Activated B cell treated with CpG ODN at 0.5 μM for 24 hours (primary cell): ENCODE data around the gene SLC10A2. TPM values are rescaled to one million over a fixed set of nuclear protein-coding genes. Genes with fewer than 3 reads are reported as not detected.
"Not testable (repeated sequence)": the region's sequence is repeated elsewhere in the genome, so short reads cannot be mapped to it uniquely, and the experiment has no call there.

Source experiments
- ATAC-seq: fragments of 200-7000 bp; cut with Tn5 transposase; one replicate; pipeline ENCODE4 v1.10.0; 2021; ENCODE audit warnings: low read depth, mild to moderate bottlenecking, moderate library complexity
- CTCF ChIA-PET: fragments of 350-600 bp; sonication (Branson Sonifier 250); formaldehyde crosslinking; loops from one replicate; lab custom pipeline; 2021; ENCODE audit warnings: antibody characterized with exemption; lab: Charles Lee
- POLR2A ChIA-PET: fragments of 350-600 bp; sonication (Branson Sonifier 250); formaldehyde crosslinking; loops from one replicate; lab custom pipeline; 2021; ENCODE audit warnings: antibody characterized with exemption; lab: Charles Lee
- DNase-seq: peaks from one replicate; pipeline ENCODE4 v3.0.0; 2022
- H3K27ac Mint-ChIP-seq: one replicate; pipeline ENCODE4 v1.8.0; 2020; ENCODE audit warnings: mixed read lengths
- H3K27me3 Mint-ChIP-seq: one replicate; pipeline ENCODE4 v1.8.0; 2021; ENCODE audit warnings: mixed read lengths
- H3K36me3 Mint-ChIP-seq: one replicate; pipeline ENCODE4 v1.8.0; 2021; ENCODE audit warnings: low read depth, mixed read lengths
- H3K4me1 Mint-ChIP-seq: one replicate; pipeline ENCODE4 v1.8.0; 2021; ENCODE audit warnings: mixed read lengths
- H3K4me3 Mint-ChIP-seq: one replicate; pipeline ENCODE4 v1.8.0; 2020; ENCODE audit warnings: mild to moderate bottlenecking, mixed read lengths
- H3K9me3 Mint-ChIP-seq: one replicate; pipeline ENCODE4 v1.8.0; 2020; ENCODE audit warnings: mixed read lengths
- CTCF ChIP-seq: fragments of 200-600 bp; IDR thresholded peaks from one replicate; pipeline ENCODE4 v1.8.0; 2022; ENCODE audit warnings: antibody characterized with exemption, mild to moderate bottlenecking
- intact Hi-C: fragments of 100-400 bp; cut with micrococcal nuclease; formaldehyde crosslinking; loops from one replicate; pipeline ENCODE4 v1.15.1; 2024
- total RNA-seq: library from RNA; stranded (reverse); gene quantifications from 2 replicates; pipeline ENCODE4 v1.2.3, GENCODE V29; 2022

Gene SLC10A2
- total RNA-seq, 1 donor from 2014 or later, result not detected

GRCh38 chr13:103101500-103101899 is 35.3 kb upstream of the SLC10A2 start:
- TF ChIP-seq CTCF, result no peak
- Mint-ChIP-seq H3K9me3 (no peaks in the 10 kb centered on the region), H3K27me3 (no peaks in the 10 kb centered on the region), H3K4me3 (no peak overlapping the region), H3K36me3 (no peaks in the 10 kb centered on the region), H3K27ac (no peak overlapping the region), H3K4me1 (no peaks in the 10 kb centered on the region)
- intact Hi-C loops, result no loop called here
- ChIA-PET POLR2A (no interaction called here), CTCF (no interaction called here)
- DNase-seq (no peak), ATAC-seq (no peak)

- no peak for TF ChIP-seq CTCF
- DNase-seq, result no peak
- H3K36me3 Mint-ChIP-seq, result no peaks in the 10 kb centered on the region
- ATAC-seq, result no peak
- no peaks in the 10 kb centered on the region for H3K9me3 Mint-ChIP-seq
- CTCF ChIA-PET, result no interaction called here
- H3K4me3 Mint-ChIP-seq, result no peak overlapping the region
- POLR2A ChIA-PET, result no interaction called here
- intact Hi-C loops, result no loop called here
- H3K27ac Mint-ChIP-seq, result no peak overlapping the region
- H3K4me1 Mint-ChIP-seq, result no peaks in the 10 kb centered on the region
- no peaks in the 10 kb centered on the region for H3K27me3 Mint-ChIP-seq
Measured at GRCh38 chr13:103100830-103101229, 34.6 kb upstream of the SLC10A2 start.

GRCh38 chr13:103099722-103100293 is 33.6 kb upstream of the SLC10A2 start:
- TF ChIP-seq CTCF, result no peak
- ChIA-PET CTCF (no interaction called here), POLR2A (no interaction called here)
- DNase-seq, result no peak
- Mint-ChIP-seq H3K4me1 (no peaks in the 10 kb centered on the region), H3K9me3 (peaks cover 1% of the 10 kb centered on the region), H3K36me3 (no peaks in the 10 kb centered on the region), H3K4me3 (no peak overlapping the region), H3K27me3 (no peaks in the 10 kb centered on the region), H3K27ac (no peak overlapping the region)
- ATAC-seq, result no peak
- intact Hi-C loops, result no loop called here

- no peak for DNase-seq
- ATAC-seq, result no peak
- intact Hi-C loops, result no loop called here
- CTCF ChIA-PET, result no interaction called here
- peaks cover 6% of the 10 kb centered on the region for H3K9me3 Mint-ChIP-seq
- H3K27ac Mint-ChIP-seq, result no peak overlapping the region
- no peak for TF ChIP-seq CTCF
- no peaks in the 10 kb centered on the region for H3K4me1 Mint-ChIP-seq
- H3K36me3 Mint-ChIP-seq, result no peaks in the 10 kb centered on the region
- H3K4me3 Mint-ChIP-seq, result no peak overlapping the region
- POLR2A ChIA-PET, result no interaction called here
- no peaks in the 10 kb centered on the region for H3K27me3 Mint-ChIP-seq
Measured at GRCh38 chr13:103098535-103098934, 32.3 kb upstream of the SLC10A2 start.

GRCh38 chr13:103097366-103097928 is 31.2 kb upstream of the SLC10A2 start:
- no peak for DNase-seq
- ChIA-PET POLR2A (no interaction called here), CTCF (no interaction called here)
- no peaks in the 10 kb centered on the region for H3K36me3 Mint-ChIP-seq
- H3K4me1 Mint-ChIP-seq, result no peaks in the 10 kb centered on the region
- H3K9me3 Mint-ChIP-seq, result peaks cover 11% of the 10 kb centered on the region
- no peak for ATAC-seq
- H3K4me3 Mint-ChIP-seq, result no peak overlapping the region
- TF ChIP-seq CTCF, result no peak
- no peak overlapping the region for H3K27ac Mint-ChIP-seq
- H3K27me3 Mint-ChIP-seq, result no peaks in the 10 kb centered on the region
- intact Hi-C loops, result no loop called here

- ATAC-seq, H3K4me1 Mint-ChIP-seq, H3K27me3 Mint-ChIP-seq, intact Hi-C loops, H3K36me3 Mint-ChIP-seq, DNase-seq, POLR2A ChIA-PET, H3K27ac Mint-ChIP-seq, H3K4me3 Mint-ChIP-seq, CTCF ChIA-PET: not testable (repeated sequence)
- peaks cover 18% of the 10 kb centered on the region for H3K9me3 Mint-ChIP-seq
Measured at GRCh38 chr13:103093649-103094048, 27.4 kb upstream of the SLC10A2 start.
